Progenitor cell of endocrine pancreas (in vitro differentiated cells): ENCODE measurements around the gene TNFRSF11A. TPM values are rescaled to one million over a fixed set of nuclear protein-coding genes. Genes with fewer than 3 reads are reported as not detected.

Experiments
- DNase-seq: peaks from one replicate; pipeline ENCODE4 v3.0.0; 2021; ENCODE audit warnings: low spot score; ENCODE audit not compliant: unreplicated experiment
- H3K27ac Mint-ChIP-seq: 2 replicates; pipeline ENCODE4 v1.8.0; 2021; ENCODE audit warnings: mild to moderate bottlenecking, moderate library complexity, mixed read lengths
- H3K27me3 Mint-ChIP-seq: 2 replicates; pipeline ENCODE4 v1.8.0; 2021; ENCODE audit warnings: mixed read lengths
- H3K36me3 Mint-ChIP-seq: 2 replicates; pipeline ENCODE4 v1.8.0; 2022; ENCODE audit warnings: mixed read lengths; ENCODE audit not compliant: insufficient read depth
- H3K4me1 Mint-ChIP-seq: 2 replicates; pipeline ENCODE4 v1.8.0; 2021; ENCODE audit warnings: low read depth, mixed read lengths
- H3K4me3 Mint-ChIP-seq: 2 replicates; pipeline ENCODE4 v1.8.0; 2021; ENCODE audit warnings: low read depth, mild to moderate bottlenecking, moderate library complexity, mixed read lengths
- H3K9me3 Mint-ChIP-seq: 2 replicates; pipeline ENCODE4 v1.8.0; 2021; ENCODE audit warnings: low read depth, mixed read lengths
- total RNA-seq: library from RNA; stranded (reverse); gene quantifications from 2 replicates; pipeline ENCODE4 v1.2.1, GENCODE V29; 2021
- TF ChIP-seq, protein P1 (sequence below): fragments of 200-600 bp; sonication (generic); IDR thresholded peaks from one replicate; pipeline ENCODE4 v1.5.0; 2021; ENCODE audit warnings: antibody characterized with exemption, mild to moderate bottlenecking; ENCODE audit not compliant: unreplicated experiment

TNFRSF11A gene
- total RNA-seq, 1 donor from 2014 or later = 0.43 TPM

GRCh38 chr18:62435435-62436031, 110.4 kb downstream of the TNFRSF11A start:
- peaks cover 7% of the 10 kb centered on the region for H3K4me1 Mint-ChIP-seq
- H3K4me3 Mint-ChIP-seq = no peak overlapping the region
- no peak for DNase-seq
- TF ChIP-seq, protein P1, sequence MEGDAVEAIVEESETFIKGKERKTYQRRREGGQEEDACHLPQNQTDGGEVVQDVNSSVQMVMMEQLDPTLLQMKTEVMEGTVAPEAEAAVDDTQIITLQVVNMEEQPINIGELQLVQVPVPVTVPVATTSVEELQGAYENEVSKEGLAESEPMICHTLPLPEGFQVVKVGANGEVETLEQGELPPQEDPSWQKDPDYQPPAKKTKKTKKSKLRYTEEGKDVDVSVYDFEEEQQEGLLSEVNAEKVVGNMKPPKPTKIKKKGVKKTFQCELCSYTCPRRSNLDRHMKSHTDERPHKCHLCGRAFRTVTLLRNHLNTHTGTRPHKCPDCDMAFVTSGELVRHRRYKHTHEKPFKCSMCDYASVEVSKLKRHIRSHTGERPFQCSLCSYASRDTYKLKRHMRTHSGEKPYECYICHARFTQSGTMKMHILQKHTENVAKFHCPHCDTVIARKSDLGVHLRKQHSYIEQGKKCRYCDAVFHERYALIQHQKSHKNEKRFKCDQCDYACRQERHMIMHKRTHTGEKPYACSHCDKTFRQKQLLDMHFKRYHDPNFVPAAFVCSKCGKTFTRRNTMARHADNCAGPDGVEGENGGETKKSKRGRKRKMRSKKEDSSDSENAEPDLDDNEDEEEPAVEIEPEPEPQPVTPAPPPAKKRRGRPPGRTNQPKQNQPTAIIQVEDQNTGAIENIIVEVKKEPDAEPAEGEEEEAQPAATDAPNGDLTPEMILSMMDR = no peak
- no peaks in the 10 kb centered on the region for H3K36me3 Mint-ChIP-seq
- no peaks in the 10 kb centered on the region for H3K9me3 Mint-ChIP-seq
- no peak overlapping the region for H3K27ac Mint-ChIP-seq
- peaks cover 7% of the 10 kb centered on the region for H3K27me3 Mint-ChIP-seq

- TF ChIP-seq, protein P1 = no peak
- no peaks in the 10 kb centered on the region for H3K9me3 Mint-ChIP-seq
- H3K36me3 Mint-ChIP-seq = no peaks in the 10 kb centered on the region
- peaks cover 10% of the 10 kb centered on the region for H3K4me1 Mint-ChIP-seq
- H3K27me3 Mint-ChIP-seq = peaks cover 7% of the 10 kb centered on the region
- DNase-seq = no peak
- H3K4me3 Mint-ChIP-seq = no peak overlapping the region
- no peak overlapping the region for H3K27ac Mint-ChIP-seq
Observed at GRCh38 chr18:62436636-62437234, 111.6 kb downstream of the TNFRSF11A start.

DNA sequence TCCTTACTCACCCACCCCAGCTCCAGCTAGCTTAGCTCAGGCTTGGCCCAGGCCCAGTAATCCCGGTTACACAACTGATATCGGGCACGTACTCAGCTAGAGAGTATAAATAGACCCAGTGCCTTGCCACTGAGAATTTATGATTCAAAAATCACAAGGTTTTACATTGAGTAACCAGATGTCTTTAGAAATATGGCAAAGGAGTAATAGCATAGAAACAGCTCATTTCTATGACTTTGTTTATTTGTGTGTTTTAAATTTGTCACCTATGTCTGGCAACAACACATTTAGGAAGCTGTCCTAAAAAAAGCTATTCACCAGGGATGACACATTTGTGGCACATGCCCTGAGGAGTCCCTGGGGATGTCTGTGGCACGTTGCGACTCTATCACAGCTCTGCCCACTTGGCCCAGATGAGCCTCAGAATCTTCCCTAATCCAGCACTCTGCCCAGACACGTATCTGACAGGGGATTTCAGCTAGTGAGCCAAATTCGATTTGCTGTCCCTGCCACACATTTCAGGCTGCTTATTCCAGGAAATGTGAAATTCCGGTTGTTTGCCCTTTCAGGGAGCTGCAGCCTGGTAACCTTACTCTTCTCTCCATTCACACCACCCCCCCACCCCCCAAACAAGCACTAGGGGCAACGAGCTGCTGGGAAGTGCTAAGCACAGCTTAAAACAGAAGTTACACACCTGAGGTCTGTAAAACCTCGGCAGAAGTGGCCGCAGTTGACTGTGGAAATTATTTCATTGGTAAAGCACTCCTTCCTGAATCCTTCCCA, 112.3 kb downstream of the TNFRSF11A start:
- Mint-ChIP-seq H3K4me1 (peaks cover 10% of the 10 kb centered on the region), H3K9me3 (no peaks in the 10 kb centered on the region), H3K27ac (peak overlapping the region; percentile 41), H3K4me3 (no peak overlapping the region), H3K27me3 (peaks cover 7% of the 10 kb centered on the region), H3K36me3 (no peaks in the 10 kb centered on the region)
- TF ChIP-seq, protein P1 = no peak
- DNase-seq = no peak

DNA sequence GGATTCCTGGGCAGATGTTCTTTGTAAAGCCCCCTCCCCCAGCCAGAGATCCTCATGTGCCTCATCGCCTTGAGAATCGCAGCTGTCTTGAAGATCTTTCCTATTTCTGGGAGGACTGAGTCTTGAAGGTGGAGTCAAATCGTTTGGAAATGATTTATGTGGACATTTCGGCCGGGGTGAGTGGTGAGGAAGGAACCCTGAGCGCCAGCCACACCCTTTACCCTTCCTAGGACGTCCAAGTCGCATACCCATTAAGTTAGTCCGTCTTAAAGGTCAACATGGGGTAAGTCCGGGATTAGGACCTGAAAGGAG, 112.9 kb downstream of the TNFRSF11A start:
- TF ChIP-seq, protein P1 = no peak
- Mint-ChIP-seq H3K4me3 (no peak overlapping the region), H3K4me1 (peaks cover 10% of the 10 kb centered on the region), H3K27ac (peak overlapping the region; percentile 41), H3K27me3 (peaks cover 7% of the 10 kb centered on the region), H3K36me3 (no peaks in the 10 kb centered on the region), H3K9me3 (no peaks in the 10 kb centered on the region)
- DNase-seq = no peak

DNA sequence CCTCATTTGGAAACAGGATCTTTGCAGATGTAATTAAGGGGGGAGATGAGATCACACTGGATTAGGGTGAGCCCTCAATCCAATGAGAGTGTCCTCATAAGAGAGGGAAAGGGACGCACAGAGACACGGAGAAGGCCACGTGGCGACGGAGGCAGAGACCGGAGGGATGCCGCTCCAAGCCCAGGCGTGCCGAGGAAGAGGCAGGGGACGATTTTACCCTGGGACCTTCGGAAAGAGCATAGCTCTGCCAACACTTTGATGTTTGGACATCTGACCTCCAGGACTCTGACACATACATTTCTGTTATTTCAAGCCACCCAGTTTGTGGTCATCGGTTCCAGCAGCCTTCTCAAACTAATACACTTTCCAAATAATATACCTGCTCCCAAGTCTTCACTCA, 113.3 kb downstream of the TNFRSF11A start:
- TF ChIP-seq, protein P1 = no peak
- peaks cover 10% of the 10 kb centered on the region for H3K4me1 Mint-ChIP-seq
- H3K27ac Mint-ChIP-seq = no peak overlapping the region
- peaks cover 7% of the 10 kb centered on the region for H3K27me3 Mint-ChIP-seq
- no peaks in the 10 kb centered on the region for H3K9me3 Mint-ChIP-seq
- H3K36me3 Mint-ChIP-seq = no peaks in the 10 kb centered on the region
- H3K4me3 Mint-ChIP-seq = no peak overlapping the region
- DNase-seq = no peak
